IMR-90 (cell line): ENCODE measurements around the gene LAMA3. TPM values are rescaled to one million over a fixed set of nuclear protein-coding genes. Genes with fewer than 3 reads are reported as not detected.

Experiments
- ATAC-seq: fragments of 200-7000 bp; cut with Tn5 transposase; 2 replicates; pipeline ENCODE4 v1.9.1; 2020; ENCODE audit warnings: low read depth, mild to moderate bottlenecking, moderate library complexity
- BruUV-seq: library from RNA; stranded (reverse); fragments of 400-500 nt; replicated peaks from 2 replicates; lab custom pipeline; 2021; lab: Mats Ljungman, UMichigan
- CTCF ChIA-PET: fragments of 300-600 bp; formaldehyde crosslinking; extraction: SDS; loops from one replicate; lab custom pipeline; 2021; ENCODE audit warnings: antibody characterized with exemption; lab: Yijun Ruan, JAX
- POLR2A ChIA-PET: fragments of 300-600 bp; sonication (Branson Sonifier 250); formaldehyde crosslinking; loops from one replicate; lab custom pipeline; 2022; ENCODE audit warnings: antibody characterized with exemption; ENCODE audit not compliant: unreplicated experiment; lab: Charles Lee
- DNase-seq: peaks from one replicate; pipeline ENCODE4 v3.0.0; 2013
- H2AFZ ChIP-seq: replicated peaks from 2 replicates; pipeline ENCODE3; 2013; ENCODE audit warnings: low read length, mild to moderate bottlenecking; ENCODE audit not compliant: poor library complexity
- H2AK5ac ChIP-seq: 2 replicates; pipeline ENCODE4 v1.6.1; 2013; ENCODE audit warnings: low read depth, low read length, inconsistent platforms
- H2AK9ac ChIP-seq: replicated peaks from 2 replicates; pipeline ENCODE3; 2013; ENCODE audit warnings: mild to moderate bottlenecking, low read depth, low read length, moderate library complexity; ENCODE audit not compliant: poor library complexity
- H2BK120ac ChIP-seq: 2 replicates; pipeline ENCODE4 v1.6.1; 2013; ENCODE audit warnings: low read depth, low read length, inconsistent platforms
- H2BK15ac ChIP-seq: 3 replicates; pipeline ENCODE4 v1.6.1; 2013; ENCODE audit warnings: low read depth, low read length, inconsistent platforms
- H2BK20ac ChIP-seq: 2 replicates; pipeline ENCODE4 v1.6.1; 2013; ENCODE audit warnings: low read depth, mild to moderate bottlenecking, inconsistent platforms, low read length, moderate library complexity
- H2BK5ac ChIP-seq: 2 replicates; pipeline ENCODE4 v1.6.1; 2013; ENCODE audit warnings: mild to moderate bottlenecking, low read depth, low read length, inconsistent platforms; ENCODE audit not compliant: poor library complexity, severe bottlenecking
- H3K14ac ChIP-seq: replicated peaks from 2 replicates; pipeline ENCODE4 v1.6.1; 2013; ENCODE audit warnings: low read depth, low read length, inconsistent platforms
- H3K18ac ChIP-seq: 2 replicates; pipeline ENCODE4 v1.6.1; 2013; ENCODE audit warnings: low read depth, low read length, control low read depth
- H3K23ac ChIP-seq: 2 replicates; pipeline ENCODE4 v1.6.1; 2013; ENCODE audit warnings: low read depth, low read length, inconsistent platforms
- H3K27ac ChIP-seq: 2 replicates; pipeline ENCODE4 v1.5.1; 2013; ENCODE audit warnings: mild to moderate bottlenecking, control low read depth, low read length; ENCODE audit not compliant: insufficient read depth
- H3K27me3 ChIP-seq: 2 replicates; pipeline ENCODE4 v1.6.1; 2013; ENCODE audit warnings: low read length; ENCODE audit not compliant: control insufficient read depth, insufficient read depth
- H3K36me3 ChIP-seq: 2 replicates; pipeline ENCODE4 v1.6.1; 2013; ENCODE audit warnings: low read length, mixed read lengths; ENCODE audit not compliant: control insufficient read depth, insufficient read depth
- H3K4ac ChIP-seq: 2 replicates; pipeline ENCODE4 v1.6.1; 2013; ENCODE audit warnings: low read depth, low read length, inconsistent platforms
- H3K4me1 ChIP-seq: 2 replicates; pipeline ENCODE4 v1.6.1; 2013; ENCODE audit warnings: low read length, mixed read lengths; ENCODE audit not compliant: control insufficient read depth, insufficient read depth
- H3K4me2 ChIP-seq: 2 replicates; pipeline ENCODE4 v1.6.1; 2013; ENCODE audit warnings: low read depth, mild to moderate bottlenecking, control low read depth, low read length, moderate library complexity
- H3K4me3 ChIP-seq: 2 replicates; pipeline ENCODE4 v1.5.1; 2013; ENCODE audit warnings: low read depth, mild to moderate bottlenecking, control low read depth, low read length, moderate library complexity; ENCODE audit not compliant: insufficient read depth
- H3K56ac ChIP-seq: 2 replicates; pipeline ENCODE4 v1.6.1; 2013; ENCODE audit warnings: low read length, inconsistent platforms; ENCODE audit not compliant: insufficient read depth; ENCODE audit errors: extremely low read depth
- H3K79me1 ChIP-seq, 2 experiments: 2 replicates each; pipeline ENCODE4 v1.6.1; 2013; ENCODE audit warnings: low read length in 2 of 2, inconsistent platforms in 1 of 2, low read depth in 1 of 2
- H3K9ac ChIP-seq: 2 replicates; pipeline ENCODE4 v1.6.1; 2013; ENCODE audit warnings: low read depth, low read length, control low read depth
- H3K9me1 ChIP-seq: 2 replicates; pipeline ENCODE4 v1.6.1; 2013; ENCODE audit warnings: low read length, inconsistent platforms; ENCODE audit not compliant: insufficient read depth
- H3K9me3 ChIP-seq: 2 replicates; pipeline ENCODE4 v1.6.1; 2013; ENCODE audit warnings: low read length; ENCODE audit not compliant: control insufficient read depth, insufficient read depth
- H4K20me1 ChIP-seq: 2 replicates; pipeline ENCODE4 v1.6.1; 2013; ENCODE audit warnings: low read length, inconsistent platforms; ENCODE audit not compliant: insufficient read depth
- H4K5ac ChIP-seq: 2 replicates; pipeline ENCODE4 v1.6.1; 2013; ENCODE audit warnings: mild to moderate bottlenecking, low read depth, low read length, control low read depth
- H4K8ac ChIP-seq, 2 experiments: 2 replicates each; pipeline ENCODE4 v1.6.1; 2013; ENCODE audit warnings: low read depth in 2 of 2, low read length in 2 of 2, control low read depth in 1 of 2, inconsistent platforms in 1 of 2
- H4K91ac ChIP-seq: 2 replicates; pipeline ENCODE4 v1.6.1; 2013; ENCODE audit warnings: low read depth, low read length, inconsistent platforms; ENCODE audit not compliant: insufficient read depth
- BHLHE40 ChIP-seq: fragments of 150-350 bp; IDR thresholded peaks from 2 replicates; pipeline ENCODE4 v1.6.1; 2016; ENCODE audit warnings: mild to moderate bottlenecking, low read depth, low read length
- CHD1 ChIP-seq: IDR thresholded peaks from 2 replicates; pipeline ENCODE4 v1.6.1; 2012; ENCODE audit warnings: low read depth, low read length, improper control_type of control experiment
- MAFK ChIP-seq: IDR thresholded peaks from 2 replicates; pipeline ENCODE4 v1.6.1; 2012; ENCODE audit warnings: low read depth, low read length, improper control_type of control experiment
- MAZ ChIP-seq: IDR thresholded peaks from 2 replicates; pipeline ENCODE4 v1.6.1; 2012; ENCODE audit warnings: low read depth, mild to moderate bottlenecking, low read length, improper control_type of control experiment, moderate library complexity, borderline replicate concordance
- NFE2L2 ChIP-seq: fragments of 150-350 bp; IDR thresholded peaks from 2 replicates; pipeline ENCODE4 v1.6.1; 2016; ENCODE audit warnings: low read depth, mild to moderate bottlenecking, low read length
- POLR2A ChIP-seq: IDR thresholded peaks from 2 replicates; pipeline ENCODE4 v1.6.1; 2012; ENCODE audit warnings: mild to moderate bottlenecking, low read depth, low read length
- RFX5 ChIP-seq: IDR thresholded peaks from 2 replicates; pipeline ENCODE4 v1.8.0; 2012; ENCODE audit warnings: low read depth, mild to moderate bottlenecking, low read length, moderate library complexity
- SMC3 ChIP-seq: fragments of 150-350 bp; IDR thresholded peaks from 2 replicates; pipeline ENCODE4 v1.6.1; 2016; ENCODE audit warnings: low read depth, mild to moderate bottlenecking, antibody characterized with exemption, low read length, moderate library complexity
- WGBS, 2 experiments: methylation state at CpG; one replicate each; pipeline versions ENCODE4 v1.1.5 to v1.1.7; 2013; ENCODE audit warnings: missing lambda C conversion rate in 2 of 2; ENCODE audit not compliant: insufficient read length in 1 of 2; ENCODE audit errors: extremely low coverage in 2 of 2; 5-methylcytosine and 5-hydroxymethylcytosine counted together
- dilution Hi-C: fragments of 300-500 bp; cut with HindIII; formaldehyde crosslinking; loops from one replicate; pipeline ENCODE4 v1.14.3; 2018; ENCODE audit warnings: low sequenced_read_pairs; ENCODE audit not compliant: unreplicated experiment
- in situ Hi-C: fragments of 300-500 bp; cut with MboI; formaldehyde crosslinking; loops from 3 replicates; pipeline ENCODE4 v1.14.3; 2019; ENCODE audit warnings: low sequenced_read_pairs, inconsistent platforms, mixed read lengths
- intact Hi-C: fragments of 100-400 bp; cut with micrococcal nuclease; formaldehyde crosslinking; loops from 2 replicates; pipeline ENCODE4 v1.10.0; 2022
- polyA plus RNA-seq, 3 experiments: library from polyadenylated mRNA; depleted of rRNA; stranded (reverse); fragments of >200 nt; gene quantifications; 2 replicates each; pipeline ENCODE4 v1.2.3, GENCODE V29; 2012; ENCODE audit warnings: low replicate concordance in 1 of 3
- total RNA-seq: library from RNA; depleted of rRNA; stranded (reverse); fragments of >200 nt; gene quantifications from 2 replicates; pipeline ENCODE4 v1.2.3, GENCODE V29; 2012

LAMA3 gene
- total and polyA plus RNA-seq, 2 of the 4 experiments (the other 2 are of a cell fraction) = 0.18 to 0.19 TPM

- TF ChIP-seq CHD1 = no peak
- no peak for TF ChIP-seq MAZ
- TF ChIP-seq BHLHE40 = no peak
- TF ChIP-seq POLR2A = no peak
- TF ChIP-seq RFX5 = no peak
- no peak for TF ChIP-seq MAFK
- no peak for TF ChIP-seq NFE2L2
- TF ChIP-seq SMC3 = no peak
- no peak for ATAC-seq
- Histone ChIP-seq H3K9ac (no peak overlapping the region), H2AFZ (no peak overlapping the region), H4K5ac (no peak overlapping the region), H4K8ac (no peak overlapping the region), H2AK5ac (no peak overlapping the region), H2BK120ac (no peak overlapping the region), H2BK20ac (no peak overlapping the region), H3K18ac (no peak overlapping the region), H4K91ac (no peak overlapping the region), H3K27ac (no peak overlapping the region), H3K56ac (no peak overlapping the region), H3K79me1 (no peaks in the 10 kb centered on the region), H4K20me1 (no peaks in the 10 kb centered on the region), H2AK9ac (no peak overlapping the region), H2BK15ac (no peak overlapping the region), H3K9me3 (no peaks in the 10 kb centered on the region), H3K4me2 (no peak overlapping the region), H3K4ac (no peak overlapping the region), H3K4me1 (peaks cover 2% of the 10 kb centered on the region; the same call in 1 of the 2 replicates), H3K9me1 (no peaks in the 10 kb centered on the region; the same call in 1 of the 2 replicates), H3K36me3 (no peaks in the 10 kb centered on the region), H3K27me3 (peaks cover 13% of the 10 kb centered on the region), H2BK5ac (no peak overlapping the region), H3K14ac (no peak overlapping the region), H3K23ac (no peak overlapping the region), H3K4me3 (no peak overlapping the region)
- dilution Hi-C loops (no loop called here), in situ Hi-C loops (no loop called here), intact Hi-C loops (no loop called here)
- BruUV-seq = no TSS peak
- ChIA-PET CTCF (interaction anchor here (0.6 kb wide), 1 partner anchor 25 kb away, joined by 7 read pairs; no protein-coding TSS in a partner anchor), POLR2A (no interaction called here)
- 100% methylated on average over 2 of the region's 7 CpGs; no CpG with 5 or more reads in 1 of the 2 experiments for WGBS, 2 experiments
- DNase-seq = no peak
Observed at GRCh38 chr18:23879544-23879943, 190.3 kb downstream of the LAMA3 start.
